Endothelial cell of umbilical vein (primary cell): ENCODE data around the gene CELF3. TPM values are rescaled to one million over a fixed set of nuclear protein-coding genes. Genes with fewer than 3 reads are reported as not detected.
A peak's percentile ranks its signal among the peaks of the same experiment; 100 is the strongest.

Source experiments
- BruUV-seq: library from RNA; stranded (reverse); fragments of 400-500 nt; replicated peaks from 2 replicates; lab custom pipeline; 2021; lab: Mats Ljungman, UMichigan
- CTCF ChIA-PET: fragments of 300-600, 350-600 bp; sonication (Branson Sonifier 250); formaldehyde crosslinking; loops from one replicate; lab custom pipeline; 2021; ENCODE audit warnings: antibody characterized with exemption, inconsistent platforms; lab: Charles Lee
- POLR2A ChIA-PET: fragments of 300-600, 350-600 bp; sonication (Branson Sonifier 250); formaldehyde crosslinking; loops from one replicate; lab custom pipeline; 2021; ENCODE audit warnings: antibody characterized with exemption, inconsistent platforms; lab: Charles Lee
- DNase-seq: peaks from one replicate; pipeline ENCODE4 v3.0.0-alpha.2; 2011; ENCODE audit warnings: low read depth, low spot score
- FAIRE-seq: peaks from 2 replicates; lab custom pipeline; 2011; peaks lifted over from hg19 to GRCh38; lab: Jason Lieb, UNC
- H2AFZ ChIP-seq: 2 replicates; pipeline ENCODE4 v1.6.0; 2012; ENCODE audit warnings: low read depth, low read length, control low read depth, inconsistent platforms
- H3K27ac ChIP-seq: 2 replicates; pipeline ENCODE4 v1.5.1; 2011; ENCODE audit warnings: low read depth, mild to moderate bottlenecking, control low read depth, low read length, moderate library complexity; ENCODE audit not compliant: insufficient read depth
- H3K27me3 ChIP-seq, 2 experiments: 2 replicates each; pipeline versions ENCODE4 v1.6.0 to v1.6.1; 2011; ENCODE audit warnings: low read length in 2 of 2, mixed read lengths in 1 of 2; ENCODE audit not compliant: control insufficient read depth in 2 of 2, insufficient read depth in 2 of 2
- H3K36me3 ChIP-seq, 2 experiments: 2 replicates in 1 of 2; 3 replicates in 1 of 2; pipeline ENCODE4 v1.5.1; 2011; ENCODE audit warnings: low read length in 2 of 2, mild to moderate bottlenecking in 1 of 2, moderate library complexity in 1 of 2; ENCODE audit not compliant: control insufficient read depth in 2 of 2, insufficient read depth in 2 of 2; ENCODE audit errors: extremely low read depth in 1 of 2
- H3K4me1 ChIP-seq: 3 replicates; pipeline ENCODE4 v1.5.1; 2011; ENCODE audit warnings: mild to moderate bottlenecking, low read length; ENCODE audit not compliant: control insufficient read depth, insufficient read depth; ENCODE audit errors: extremely low read depth
- H3K4me2 ChIP-seq: 2 replicates; pipeline ENCODE4 v1.6.1; 2011; ENCODE audit warnings: low read length, control low read depth, mixed read lengths; ENCODE audit not compliant: insufficient read depth
- H3K4me3 ChIP-seq, 3 experiments: fragments of 200-600 bp in 1 of 3; sonication (generic), shearing (Covaris generic) in 1 of 3; replicated peaks in 1 of 3; 2 replicates each; pipeline ENCODE4 v1.5.1; 2011 to 2016; ENCODE audit warnings: control low read depth in 3 of 3, low read length in 3 of 3, mild to moderate bottlenecking in 2 of 3, inconsistent platforms in 1 of 3, low read depth in 1 of 3, moderate library complexity in 1 of 3; ENCODE audit not compliant: insufficient read depth in 1 of 3
- H3K79me2 ChIP-seq: 2 replicates; pipeline ENCODE4 v1.6.0; 2012; ENCODE audit warnings: low read length, inconsistent platforms; ENCODE audit not compliant: control insufficient read depth, insufficient read depth
- H3K9ac ChIP-seq: replicated peaks from 2 replicates; pipeline ENCODE3; 2011; ENCODE audit warnings: low read length, control low read depth; ENCODE audit not compliant: insufficient read depth; ENCODE audit errors: extremely low read depth
- H3K9me1 ChIP-seq: replicated peaks from 3 replicates; pipeline ENCODE4 v1.6.0; 2011; ENCODE audit warnings: mild to moderate bottlenecking, low read length; ENCODE audit not compliant: control insufficient read depth, insufficient read depth; ENCODE audit errors: extremely low read depth
- H3K9me3 ChIP-seq: replicated peaks from 2 replicates; pipeline ENCODE4 v1.5.1; 2012; ENCODE audit warnings: low read length, inconsistent platforms; ENCODE audit not compliant: control insufficient read depth, insufficient read depth
- H4K20me1 ChIP-seq: replicated peaks from 2 replicates; pipeline ENCODE3; 2011; ENCODE audit warnings: mild to moderate bottlenecking, low read length; ENCODE audit not compliant: control insufficient read depth, insufficient read depth; ENCODE audit errors: extremely low read depth
- EZH2 ChIP-seq: IDR thresholded peaks from 2 replicates; pipeline ENCODE4 v1.6.1; 2012; ENCODE audit warnings: borderline replicate concordance, low read depth, mild to moderate bottlenecking, moderate library complexity, low read length, inconsistent platforms; ENCODE audit not compliant: severe bottlenecking
- FOS ChIP-seq: IDR thresholded peaks from 2 replicates; pipeline ENCODE4 v1.6.1; 2011; ENCODE audit warnings: mild to moderate bottlenecking, low read length, moderate library complexity, borderline replicate concordance; ENCODE audit not compliant: insufficient read depth
- GATA2 ChIP-seq: IDR thresholded peaks from 2 replicates; pipeline ENCODE4 v1.7.0; 2011; ENCODE audit warnings: low read depth, mild to moderate bottlenecking, moderate library complexity, mixed read lengths, low read length; ENCODE audit not compliant: insufficient read length, insufficient read depth
- JUN ChIP-seq: IDR thresholded peaks from 2 replicates; pipeline ENCODE4 v1.6.1; 2011; ENCODE audit warnings: borderline replicate concordance, low read depth; ENCODE audit not compliant: insufficient read length, insufficient read depth
- MYC ChIP-seq: IDR thresholded peaks from one replicate; pipeline ENCODE4 v1.6.1; 2011; ENCODE audit warnings: mild to moderate bottlenecking, low read depth, low read length
- POLR2A ChIP-seq: IDR thresholded peaks from 2 replicates; pipeline ENCODE4 v1.6.1; 2012; ENCODE audit warnings: low read depth, mild to moderate bottlenecking, control low read depth, low read length
- POLR2AphosphoS5 ChIP-seq: IDR thresholded peaks from 2 replicates; pipeline ENCODE4 v1.6.1; 2012; ENCODE audit warnings: low read depth, mild to moderate bottlenecking, control low read depth, low read length, moderate library complexity; ENCODE audit not compliant: insufficient read depth
- dilution Hi-C: fragments of 300-500 bp; cut with MboI; formaldehyde crosslinking; loops from one replicate; pipeline ENCODE4 v1.15.0; 2019; ENCODE audit warnings: low sequenced_read_pairs; ENCODE audit not compliant: extremely low pct_ligation_motif_present
- intact Hi-C: fragments of 100-400 bp; cut with micrococcal nuclease; formaldehyde crosslinking; loops from one replicate; pipeline ENCODE4 v1.10.0; 2022
- polyA plus RNA-seq, 4 experiments: library from polyadenylated mRNA; depleted of rRNA in 3 of 4; stranded (reverse) in 3 of 4; unstranded in 1 of 4; fragments of >200 nt; gene quantifications; 2 replicates each; pipeline versions ENCODE4 v1.2.1 to v1.2.3, GENCODE V29; 2011 to 2012; ENCODE audit warnings: missing spikeins in 1 of 4
- total RNA-seq: library from RNA; stranded (reverse); gene quantifications from 2 replicates; pipeline ENCODE4 v1.2.3, GENCODE V29; 2021

The CELF3 gene
- total and polyA plus RNA-seq, 2 donors (not counting 3 experiments of a cell fraction or from before 2014, with no cell fraction given), result not detected

DNA sequence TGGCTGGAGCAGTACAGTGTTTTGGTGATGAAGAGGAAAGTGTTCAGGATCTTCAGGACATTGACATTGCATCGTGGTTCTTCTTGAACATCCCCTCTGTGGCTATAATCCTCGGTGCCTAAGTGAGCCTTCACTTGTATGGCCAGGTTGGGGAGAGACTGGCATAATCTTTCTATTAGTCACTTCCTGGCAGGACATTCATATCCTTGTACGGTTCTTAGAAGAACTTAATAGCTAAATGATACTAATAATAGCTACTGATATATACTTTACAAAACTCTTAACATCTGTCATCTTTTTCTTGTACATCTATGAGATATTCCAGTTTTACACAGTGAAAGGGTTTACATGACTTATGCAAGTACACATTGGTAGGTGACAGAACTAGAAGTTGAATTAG is 35.8 kb downstream of the CELF3 start:
- H3K9me3 ChIP-seq, result no peaks in the 10 kb centered on the region
- POLR2A ChIA-PET, result interaction anchor here (0.7 kb wide), 1 partner anchor 27 kb away, joined by 3 read pairs; no protein-coding TSS in a partner anchor
- BruUV-seq, result no TSS peak
- dilution Hi-C loops, result no loop called here
- peak overlapping the region; percentile 91 for H3K27ac ChIP-seq
- CTCF ChIA-PET, result interaction anchor here (0.7 to 1.9 kb wide), 7 partner anchors 8 to 321 kb away, joined by 3 to 13 read pairs (median 4); no protein-coding TSS in a partner anchor
- H3K4me2 ChIP-seq, result peak overlapping the region; percentile 92
- H4K20me1 ChIP-seq, result no peaks in the 10 kb centered on the region
- intact Hi-C loops, result loop anchor here (2.0 kb wide), 1 partner anchor 70 kb away; no protein-coding TSS in a partner anchor
- peak overlapping the region; percentile 71 for H3K9ac ChIP-seq
- TF ChIP-seq POLR2A (peak; percentile 36), GATA2 (no peak), FOS (peak; percentile 62), JUN (peak; percentile 89), MYC (no peak), EZH2 (no peak)
- no peaks in the 10 kb centered on the region for H3K27me3 ChIP-seq
- FAIRE-seq (peak; percentile 93), DNase-seq (peak; percentile 88)
- peaks cover 25% of the 10 kb centered on the region for H3K4me1 ChIP-seq
- no peaks in the 10 kb centered on the region for H3K79me2 ChIP-seq
- H3K4me3 ChIP-seq, result peak overlapping the region in 1 of 3 experiments; percentile 37
- no peaks in the 10 kb centered on the region for H3K9me1 ChIP-seq
- no peaks in the 10 kb centered on the region for H3K36me3 ChIP-seq
- H2AFZ ChIP-seq, result no peak overlapping the region

DNA sequence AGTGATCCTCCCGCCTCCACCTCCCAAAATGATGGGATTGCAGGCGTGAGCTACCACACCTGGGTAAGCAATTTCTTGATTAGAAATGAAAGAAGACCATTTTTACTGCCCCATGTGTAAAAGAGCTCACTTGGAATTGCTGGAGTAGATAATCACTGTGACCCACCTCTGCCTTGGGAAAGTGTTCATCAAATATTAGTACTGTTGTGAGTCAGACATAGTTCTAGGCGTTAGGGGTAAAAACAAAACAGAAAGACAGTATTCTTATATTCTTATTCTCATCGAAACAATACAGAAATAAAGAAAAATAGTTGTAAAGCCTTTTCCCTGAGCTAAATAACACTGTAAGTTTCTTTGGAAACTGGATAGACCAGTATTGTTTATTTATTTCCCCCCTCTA is 36.2 kb downstream of the CELF3 start:
- TF ChIP-seq JUN (no peak), POLR2A (no peak), FOS (no peak), POLR2AphosphoS5 (no peak)
- Histone ChIP-seq H3K9ac (peak overlapping the region; percentile 71), H3K4me2 (peak overlapping the region; percentile 92), H3K4me1 (peaks cover 25% of the 10 kb centered on the region), H3K27me3 (no peaks in the 10 kb centered on the region), H3K27ac (peak overlapping the region; percentile 91), H3K9me3 (no peaks in the 10 kb centered on the region), H3K9me1 (no peaks in the 10 kb centered on the region), H3K36me3 (no peaks in the 10 kb centered on the region), H2AFZ (no peak overlapping the region), H4K20me1 (no peaks in the 10 kb centered on the region), H3K79me2 (no peaks in the 10 kb centered on the region), H3K4me3 (peak overlapping the region in 1 of 3 experiments; percentile 26)
- FAIRE-seq (no peak), DNase-seq (no peak)
- dilution Hi-C loops (no loop called here), intact Hi-C loops (loop anchor here (2.0 kb wide), 1 partner anchor 70 kb away; no protein-coding TSS in a partner anchor)
- BruUV-seq, result TSS peak; percentile 100
- CTCF ChIA-PET, result interaction anchor here (0.7 to 1.9 kb wide), 6 partner anchors 9 to 321 kb away, joined by 3 to 13 read pairs (median 4); no protein-coding TSS in a partner anchor
- POLR2A ChIA-PET, result interaction anchor here (0.7 kb wide), 1 partner anchor 26 kb away, joined by 3 read pairs; no protein-coding TSS in a partner anchor
